H1 (cell line): ENCODE data around the gene PTPRR. TPM values are rescaled to one million over a fixed set of nuclear protein-coding genes. Genes with fewer than 3 reads are reported as not detected.

ENCODE experiments used
- CTCF ChIA-PET: fragments of 300-600 bp; sonication (Branson Sonifier 250); formaldehyde crosslinking; loops from one replicate; lab custom pipeline; 2021; ENCODE audit not compliant: partially characterized antibody; lab: Charles Lee
- POLR2A ChIA-PET: fragments of 300-600 bp; sonication (Branson Sonifier 250); formaldehyde crosslinking; loops from one replicate; lab custom pipeline; 2021; ENCODE audit warnings: inconsistent platforms; ENCODE audit not compliant: partially characterized antibody; lab: Charles Lee
- DNase-seq, 2 experiments: peaks; one replicate each; pipeline versions ENCODE4 v3.0.0 to v3.0.0-alpha.2; 2010 to 2022; ENCODE audit warnings: low spot score in 2 of 2, low read depth in 1 of 2, mixed read lengths in 1 of 2
- FAIRE-seq: peaks from 2 replicates; lab custom pipeline; 2011; peaks lifted over from hg19 to GRCh38; lab: Jason Lieb, UNC
- H2AFZ ChIP-seq: 2 replicates; pipeline ENCODE4 v1.8.1; 2012; ENCODE audit warnings: low read length, inconsistent platforms
- H2AK5ac ChIP-seq: 2 replicates; pipeline ENCODE4 v1.6.1; 2013; ENCODE audit warnings: low read depth, low read length
- H2BK120ac ChIP-seq: replicated peaks from 2 replicates; pipeline ENCODE3; 2013; ENCODE audit warnings: low read depth, low read length, inconsistent platforms
- H2BK12ac ChIP-seq: 2 replicates; pipeline ENCODE4 v1.6.1; 2013; ENCODE audit warnings: low read depth, low read length
- H2BK15ac ChIP-seq: 2 replicates; pipeline ENCODE4 v1.6.1; 2013; ENCODE audit warnings: low read length
- H2BK20ac ChIP-seq: 2 replicates; pipeline ENCODE4 v1.6.1; 2013; ENCODE audit warnings: low read length
- H2BK5ac ChIP-seq: 2 replicates; pipeline ENCODE4 v1.6.1; 2013; ENCODE audit warnings: low read depth, low read length
- H3K14ac ChIP-seq: 2 replicates; pipeline ENCODE4 v1.6.1; 2013; ENCODE audit warnings: inconsistent platforms; ENCODE audit not compliant: insufficient read length
- H3K18ac ChIP-seq: 2 replicates; pipeline ENCODE4 v1.6.1; 2013; ENCODE audit warnings: low read length; ENCODE audit errors: extremely low read depth
- H3K23ac ChIP-seq: 2 replicates; pipeline ENCODE4 v1.6.1; 2013; ENCODE audit warnings: inconsistent platforms; ENCODE audit not compliant: insufficient read length
- H3K23me2 ChIP-seq: 2 replicates; pipeline ENCODE4 v1.6.1; 2013; ENCODE audit warnings: low read depth, low read length
- H3K27ac ChIP-seq: 2 replicates; pipeline ENCODE4 v1.6.1; 2011; ENCODE audit warnings: low read depth, low read length, inconsistent platforms
- H3K27me3 ChIP-seq, 4 experiments: replicated peaks in 1 of 4; 1 replicate in 1 of 4; 2 replicates in 3 of 4; pipeline versions ENCODE4 v1.6.1 to v1.8.1; 2011 to 2013; ENCODE audit warnings: low read length in 3 of 4, mild to moderate bottlenecking in 3 of 4, inconsistent platforms in 2 of 4, mixed read lengths in 2 of 4, moderate library complexity in 1 of 4; ENCODE audit not compliant: control insufficient read depth in 3 of 4, insufficient read depth in 3 of 4; ENCODE audit errors: extremely low read depth in 1 of 4
- H3K36me3 ChIP-seq, 4 experiments: 2 replicates each; pipeline versions ENCODE4 v1.6.1 to v1.8.1; 2011 to 2013; ENCODE audit warnings: mild to moderate bottlenecking in 4 of 4, low read length in 3 of 4, moderate library complexity in 2 of 4, control low read depth in 1 of 4, inconsistent platforms in 1 of 4; ENCODE audit not compliant: insufficient read depth in 4 of 4, control insufficient read depth in 2 of 4
- H3K4ac ChIP-seq: replicated peaks from 2 replicates; pipeline ENCODE3; 2013; ENCODE audit warnings: low read length, low read depth, mixed read lengths, inconsistent platforms; ENCODE audit not compliant: insufficient read length
- H3K4me1 ChIP-seq, 4 experiments: replicated peaks in 1 of 4; 1 replicate in 1 of 4; 2 replicates in 3 of 4; pipeline versions ENCODE4 v1.6.1 to v1.8.1; 2011 to 2013; ENCODE audit warnings: low read length in 3 of 4, inconsistent platforms in 2 of 4, mixed read lengths in 1 of 4; ENCODE audit not compliant: insufficient read depth in 4 of 4, control insufficient read depth in 3 of 4
- H3K4me2 ChIP-seq, 2 experiments: 2 replicates each; pipeline versions ENCODE4 v1.6.1 to v1.8.1; 2011 to 2013; ENCODE audit warnings: low read depth in 2 of 2, low read length in 2 of 2, control low read depth in 1 of 2, inconsistent platforms in 1 of 2, mild to moderate bottlenecking in 1 of 2; ENCODE audit not compliant: insufficient read depth in 1 of 2
- H3K4me3 ChIP-seq, 4 experiments: fragments of 200-600, 300-600 bp in 1 of 4; sonication (generic), shearing (Covaris generic), sonication (Bioruptor Twin) in 1 of 4; 2 replicates each; pipeline versions ENCODE4 v1.5.1 to v1.8.1; 2011 to 2016; ENCODE audit warnings: low read length in 4 of 4, low read depth in 3 of 4, control low read depth in 2 of 4, inconsistent platforms in 2 of 4, mild to moderate bottlenecking in 2 of 4, mixed read lengths in 1 of 4, moderate library complexity in 1 of 4; ENCODE audit not compliant: insufficient read depth in 2 of 4; ENCODE audit errors: extremely low read depth in 1 of 4
- H3K56ac ChIP-seq: replicated peaks from 2 replicates; pipeline ENCODE3; 2013; ENCODE audit warnings: low read depth, mild to moderate bottlenecking, mixed read lengths, low read length, inconsistent platforms; ENCODE audit not compliant: insufficient read length
- H3K79me1 ChIP-seq: 2 replicates; pipeline ENCODE4 v1.6.1; 2013; ENCODE audit warnings: low read depth, low read length, control low read depth
- H3K79me2 ChIP-seq, 2 experiments: 2 replicates each; pipeline versions ENCODE4 v1.6.1 to v1.8.1; 2012 to 2013; ENCODE audit warnings: low read length in 2 of 2, mild to moderate bottlenecking in 2 of 2, inconsistent platforms in 1 of 2; ENCODE audit not compliant: insufficient read depth in 2 of 2, control insufficient read depth in 1 of 2
- H3K9ac ChIP-seq, 4 experiments: replicated peaks in 1 of 4; 1 replicate in 1 of 4; 2 replicates in 3 of 4; pipeline versions ENCODE4 v1.6.1 to v1.8.1; 2011 to 2013; ENCODE audit warnings: low read depth in 3 of 4, low read length in 3 of 4, control low read depth in 2 of 4, mild to moderate bottlenecking in 2 of 4, moderate library complexity in 2 of 4, inconsistent platforms in 1 of 4; ENCODE audit errors: extremely low read depth in 1 of 4
- H3K9me3 ChIP-seq, 2 experiments: 2 replicates each; pipeline versions ENCODE4 v1.6.1 to v1.8.1; 2012 to 2013; ENCODE audit warnings: mild to moderate bottlenecking in 2 of 2, moderate library complexity in 2 of 2, control low read depth in 1 of 2, inconsistent platforms in 1 of 2, low read depth in 1 of 2, low read length in 1 of 2, mixed read lengths in 1 of 2; ENCODE audit not compliant: insufficient read depth in 2 of 2
- H4K20me1 ChIP-seq, 2 experiments: replicated peaks in 1 of 2; 2 replicates each; pipeline versions ENCODE3 to v1.8.1; 2011 to 2013; ENCODE audit warnings: inconsistent platforms in 2 of 2, low read length in 2 of 2, mild to moderate bottlenecking in 1 of 2; ENCODE audit not compliant: insufficient read depth in 2 of 2, control insufficient read depth in 1 of 2
- H4K5ac ChIP-seq: 2 replicates; pipeline ENCODE4 v1.6.1; 2013; ENCODE audit warnings: low read length, low read depth, mixed read lengths, inconsistent platforms; ENCODE audit not compliant: insufficient read length
- H4K8ac ChIP-seq: 2 replicates; pipeline ENCODE4 v1.8.0; 2013; ENCODE audit warnings: mild to moderate bottlenecking, moderate library complexity, low read length, inconsistent platforms; ENCODE audit not compliant: insufficient read depth; ENCODE audit errors: extremely low read depth
- H4K91ac ChIP-seq: replicated peaks from 2 replicates; pipeline ENCODE3; 2013; ENCODE audit warnings: low read length, mixed read lengths, inconsistent platforms; ENCODE audit not compliant: insufficient read length
- EGR1 ChIP-seq: IDR thresholded peaks from 2 replicates; pipeline ENCODE4 v1.6.1; 2011; ENCODE audit warnings: low read depth, low read length, borderline replicate concordance
- FOSL1 ChIP-seq: IDR thresholded peaks from 2 replicates; pipeline ENCODE4 v1.6.1; 2011; ENCODE audit warnings: mild to moderate bottlenecking, low read depth, low read length, moderate library complexity; ENCODE audit not compliant: insufficient read depth
- MAFK ChIP-seq: IDR thresholded peaks from 2 replicates; pipeline ENCODE4 v1.6.1; 2012; ENCODE audit warnings: low read depth, mild to moderate bottlenecking, improper control_type of control experiment, low read length
- SIX5 ChIP-seq: IDR thresholded peaks from 2 replicates; pipeline ENCODE4 v1.6.1; 2011; ENCODE audit warnings: mild to moderate bottlenecking, low read depth, low read length
- SP1 ChIP-seq: IDR thresholded peaks from 2 replicates; pipeline ENCODE4 v1.6.1; 2011; ENCODE audit warnings: low read depth, low read length
- WGBS, 2 experiments: shearing (Covaris generic) in 1 of 2; methylation state at CpG; one replicate each; pipeline versions ENCODE4 v1.1.6 to v1.1.7; 2013 to 2015; ENCODE audit warnings: low lambda C conversion rate in 2 of 2, mixed read lengths in 2 of 2, inconsistent platforms in 1 of 2, low coverage in 1 of 2, missing lambda C conversion rate in 1 of 2; ENCODE audit not compliant: insufficient replicate concordance in 2 of 2, insufficient coverage in 1 of 2, insufficient read length in 1 of 2; ENCODE audit errors: extremely low coverage in 1 of 2, missing lambda C conversion rate in 1 of 2; 5-methylcytosine and 5-hydroxymethylcytosine counted together
- polyA plus RNA-seq, 7 experiments: library from polyadenylated mRNA; depleted of rRNA in 3 of 7; stranded (reverse) in 5 of 7; unstranded in 2 of 7; fragments of >200 nt in 5 of 7; fragments of 200-250 nt in 2 of 7; gene quantifications; 1 replicate in 5 of 7; 2 replicates in 1 of 7; 4 replicates in 1 of 7; pipeline versions ENCODE4 v1.2.1 to v1.2.3, GENCODE V29; 2011 to 2013; ENCODE audit warnings: missing spikeins in 2 of 7, mixed read lengths in 2 of 7
- total RNA-seq: library from RNA; stranded (reverse); fragmentation: NEBNext Ultra II Directional; extraction: Animal tissue kit (Norgen Biotek cat#: 25700); gene quantifications from 2 replicates; pipeline ENCODE4 v1.2.1, GENCODE V29; 2021

PTPRR gene
- total and polyA plus RNA-seq, 2 of the 8 experiments (the other 6 are each of a cell fraction or from before 2014, with no cell fraction given) = 0.07 to 0.35 TPM

DNA sequence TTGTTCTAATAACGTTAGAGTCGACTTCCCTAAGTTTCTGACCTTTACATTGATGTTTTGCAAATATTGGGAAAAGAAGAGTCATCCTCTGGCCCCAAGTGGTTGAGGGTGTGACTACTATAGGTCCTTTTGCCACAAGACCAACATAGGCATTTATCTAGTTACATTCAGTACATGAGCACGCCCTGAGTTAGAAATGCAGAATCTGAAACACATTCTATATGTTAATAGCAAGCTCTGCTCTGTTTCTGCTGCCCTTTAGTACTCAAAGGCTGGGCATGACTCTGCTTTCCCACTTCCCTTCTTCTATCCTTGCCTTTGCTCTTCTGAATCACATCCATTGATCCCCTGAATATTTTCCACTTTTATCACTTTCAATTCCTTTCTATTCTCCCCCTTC, 168.2 kb downstream of the PTPRR start:
- Histone ChIP-seq H4K91ac (no peak overlapping the region), H3K79me2 (no peaks in the 10 kb centered on the region), H3K9ac (no peak overlapping the region), H3K4me2 (no peak overlapping the region), H3K4me1 (peaks cover 0 to 6% (median 2%) of the 10 kb centered on the region in 4 experiments; a peak in 3 of 7 replicates), H3K4ac (no peak overlapping the region), H4K5ac (no peak overlapping the region), H4K20me1 (no peaks in the 10 kb centered on the region), H3K27ac (no peak overlapping the region)
- 87% methylated on average over 3 of the region's 3 CpGs; no CpG with 5 or more reads in 1 of the 2 experiments for WGBS, 2 experiments
- POLR2A ChIA-PET = no interaction called here
- no peak for FAIRE-seq
- TF ChIP-seq SP1 (no peak), MAFK (no peak), EGR1 (no peak), SIX5 (no peak), FOSL1 (no peak)
- TF ChIP-seq, all 59 proteins: peak for 0
- Histone ChIP-seq H3K36me3 (no peaks in the 10 kb centered on the region), H2AK5ac (no peak overlapping the region), H3K14ac (no peak overlapping the region), H3K18ac (no peak overlapping the region), H3K9me3 (no peaks in the 10 kb centered on the region), H2BK120ac (no peak overlapping the region), H2BK12ac (no peak overlapping the region), H3K56ac (no peak overlapping the region), H2AFZ (no peak overlapping the region), H3K79me1 (no peaks in the 10 kb centered on the region), H3K4me3 (no peak overlapping the region), H2BK5ac (no peak overlapping the region), H3K27me3 (peaks cover 0 to 1% (median 0%) of the 10 kb centered on the region in 4 experiments; a peak in 1 of 7 replicates), H3K23ac (no peak overlapping the region), H4K8ac (no peak overlapping the region), H3K23me2 (no peaks in the 10 kb centered on the region; the same call in 1 of the 2 replicates), H2BK20ac (no peak overlapping the region), H2BK15ac (no peak overlapping the region)
- DNase-seq = no peak
- CTCF ChIA-PET = interaction anchor here (0.5 to 0.7 kb wide), 2 partner anchors 100 to 1683 kb away, joined by 3 read pairs; no protein-coding TSS in a partner anchor
